HEK293 (cell line): ENCODE results near the gene TCOF1.
A peak's percentile ranks its signal among the peaks of the same experiment; 100 is the strongest.

Experiments
- BCL11A ChIP-seq: fragments of 450-650 bp; formaldehyde crosslinking; IDR thresholded peaks from 2 replicates; pipeline ENCODE4 v1.5.1; 2016; ENCODE audit warnings: low read depth, missing biosample characterization, missing genetic modification characterization
- GLIS2 ChIP-seq: fragments of 450-650 bp; formaldehyde crosslinking; IDR thresholded peaks from 2 replicates; pipeline ENCODE4 v1.5.1; 2016; ENCODE audit warnings: missing biosample characterization, missing genetic modification characterization
- PRDM10 ChIP-seq: fragments of 450-650 bp; formaldehyde crosslinking; IDR thresholded peaks from 2 replicates; pipeline ENCODE4 v1.5.1; 2016; ENCODE audit warnings: missing biosample characterization, missing genetic modification characterization
- YY1 ChIP-seq: fragments of 450-650 bp; formaldehyde crosslinking; IDR thresholded peaks from 2 replicates; pipeline ENCODE4 v1.5.1; 2018; ENCODE audit warnings: missing biosample characterization, missing genetic modification characterization
- ZBTB26 ChIP-seq: fragments of 450-650 bp; formaldehyde crosslinking; optimal IDR thresholded peaks from 2 replicates; pipeline ENCODE3; 2016; ENCODE audit warnings: missing biosample characterization, mild to moderate bottlenecking, missing genetic modification characterization
- ZBTB7A ChIP-seq: fragments of 450-650 bp; formaldehyde crosslinking; IDR thresholded peaks from 2 replicates; pipeline ENCODE4 v1.5.1; 2016; ENCODE audit warnings: low read depth, missing biosample characterization, missing genetic modification characterization
- ZNF16 ChIP-seq: fragments of 450-650 bp; formaldehyde crosslinking; IDR thresholded peaks from 2 replicates; pipeline ENCODE4 v1.5.1; 2016; ENCODE audit warnings: low read depth, missing biosample characterization, missing genetic modification characterization
- ZNF26 ChIP-seq: fragments of 450-650 bp; formaldehyde crosslinking; IDR thresholded peaks from 2 replicates; pipeline ENCODE4 v1.5.1; 2016; ENCODE audit warnings: missing biosample characterization, missing genetic modification characterization
- ZNF341 ChIP-seq: fragments of 450-650 bp; formaldehyde crosslinking; IDR thresholded peaks from 2 replicates; pipeline ENCODE4; 2016; ENCODE audit warnings: low read depth, missing biosample characterization, missing genetic modification characterization
- ZNF354C ChIP-seq: fragments of 450-650 bp; formaldehyde crosslinking; IDR thresholded peaks from 2 replicates; pipeline ENCODE4 v1.5.1; 2016; ENCODE audit warnings: missing biosample characterization, missing genetic modification characterization, low read depth, borderline replicate concordance
- ZNF394 ChIP-seq: fragments of 450-650 bp; formaldehyde crosslinking; IDR thresholded peaks from 2 replicates; pipeline ENCODE4 v1.5.1; 2016; ENCODE audit warnings: missing biosample characterization, missing genetic modification characterization, mild to moderate bottlenecking, moderate library complexity, borderline replicate concordance
- ZNF449 ChIP-seq: fragments of 450-650 bp; formaldehyde crosslinking; IDR thresholded peaks from 2 replicates; pipeline ENCODE4 v1.5.1; 2017; ENCODE audit warnings: missing biosample characterization, mild to moderate bottlenecking, missing genetic modification characterization, moderate library complexity
- ZNF530 ChIP-seq: fragments of 450-650 bp; formaldehyde crosslinking; IDR thresholded peaks from 2 replicates; pipeline ENCODE4 v1.5.1; 2016; ENCODE audit warnings: low read depth, missing biosample characterization, missing genetic modification characterization
- ZNF549 ChIP-seq: fragments of 450-650 bp; IDR thresholded peaks from 2 replicates; pipeline ENCODE4 v1.5.1; 2018; ENCODE audit warnings: missing biosample characterization, missing genetic modification characterization, mild to moderate bottlenecking, inconsistent platforms, moderate library complexity
- ZNF623 ChIP-seq: fragments of 450-650 bp; formaldehyde crosslinking; IDR thresholded peaks from 2 replicates; pipeline ENCODE4 v1.5.1; 2016; ENCODE audit warnings: missing biosample characterization, missing genetic modification characterization
- ZNF701 ChIP-seq: fragments of 450-650 bp; formaldehyde crosslinking; IDR thresholded peaks from 2 replicates; pipeline ENCODE4 v1.5.1; 2016; ENCODE audit warnings: missing biosample characterization, missing genetic modification characterization
- ZNF777 ChIP-seq: fragments of 450-650 bp; formaldehyde crosslinking; IDR thresholded peaks from 2 replicates; pipeline ENCODE4 v1.5.1; 2017; ENCODE audit warnings: missing biosample characterization, missing genetic modification characterization, borderline replicate concordance
- ZXDB ChIP-seq: fragments of 450-650 bp; formaldehyde crosslinking; IDR thresholded peaks from 2 replicates; pipeline ENCODE4 v1.5.1; 2016; ENCODE audit warnings: missing biosample characterization, missing genetic modification characterization
- TF ChIP-seq, protein P1 (sequence below): fragments of 450-650 bp; formaldehyde crosslinking; IDR thresholded peaks from 2 replicates; pipeline ENCODE4 v1.5.1; 2017; ENCODE audit warnings: missing biosample characterization, missing genetic modification characterization
- TF ChIP-seq, protein P2 (sequence below): fragments of 450-650 bp; formaldehyde crosslinking; conservative IDR thresholded peaks from 2 replicates; pipeline ENCODE4 v1.5.1; 2016; ENCODE audit warnings: low read depth, missing biosample characterization, missing genetic modification characterization
- TF ChIP-seq, protein P3 (sequence below): fragments of 450-650 bp; formaldehyde crosslinking; IDR thresholded peaks from 2 replicates; pipeline ENCODE4 v1.5.1; 2016; ENCODE audit warnings: missing biosample characterization, missing genetic modification characterization

Gene TCOF1

GRCh38 chr5:150357326-150358260, at the start of gene TCOF1 (continued):
- TF ChIP-seq ZNF354C (tag by site-specific recombination) (no peak), GLIS2 (tag by site-specific recombination) (peak; percentile 54), ZNF530 (tag by site-specific recombination) (no peak), ZNF701 (no peak), ZBTB7A (tag by site-specific recombination) (peak; percentile 47; the same call in 1 of the 2 replicates), ZNF449 (no peak), ZNF26 (tag by site-specific recombination) (no peak), ZNF16 (no peak), ZNF341 (tag by site-specific recombination) (no peak), ZBTB26 (peak; percentile 97), ZNF549 (tag by site-specific recombination) (no peak), ZNF623 (tag by site-specific recombination) (no peak), BCL11A (tag by site-specific recombination) (no peak), ZXDB (tag by site-specific recombination) (peak; percentile 65), PRDM10 (tag by site-specific recombination) (0 out of 2 replicates have a peak, but pooled peaks have one; percentile 17), ZNF394 (tag by site-specific recombination) (0 out of 2 replicates have a peak, but pooled peaks have one; percentile 12), ZNF777 (no peak), YY1 (peak; percentile 55; the same call in 1 of the 2 replicates)
- TF ChIP-seq, protein P1, sequence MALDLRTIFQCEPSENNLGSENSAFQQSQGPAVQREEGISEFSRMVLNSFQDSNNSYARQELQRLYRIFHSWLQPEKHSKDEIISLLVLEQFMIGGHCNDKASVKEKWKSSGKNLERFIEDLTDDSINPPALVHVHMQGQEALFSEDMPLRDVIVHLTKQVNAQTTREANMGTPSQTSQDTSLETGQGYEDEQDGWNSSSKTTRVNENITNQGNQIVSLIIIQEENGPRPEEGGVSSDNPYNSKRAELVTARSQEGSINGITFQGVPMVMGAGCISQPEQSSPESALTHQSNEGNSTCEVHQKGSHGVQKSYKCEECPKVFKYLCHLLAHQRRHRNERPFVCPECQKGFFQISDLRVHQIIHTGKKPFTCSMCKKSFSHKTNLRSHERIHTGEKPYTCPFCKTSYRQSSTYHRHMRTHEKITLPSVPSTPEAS (tag by site-specific recombination), result no peak
- TF ChIP-seq, protein P2, sequence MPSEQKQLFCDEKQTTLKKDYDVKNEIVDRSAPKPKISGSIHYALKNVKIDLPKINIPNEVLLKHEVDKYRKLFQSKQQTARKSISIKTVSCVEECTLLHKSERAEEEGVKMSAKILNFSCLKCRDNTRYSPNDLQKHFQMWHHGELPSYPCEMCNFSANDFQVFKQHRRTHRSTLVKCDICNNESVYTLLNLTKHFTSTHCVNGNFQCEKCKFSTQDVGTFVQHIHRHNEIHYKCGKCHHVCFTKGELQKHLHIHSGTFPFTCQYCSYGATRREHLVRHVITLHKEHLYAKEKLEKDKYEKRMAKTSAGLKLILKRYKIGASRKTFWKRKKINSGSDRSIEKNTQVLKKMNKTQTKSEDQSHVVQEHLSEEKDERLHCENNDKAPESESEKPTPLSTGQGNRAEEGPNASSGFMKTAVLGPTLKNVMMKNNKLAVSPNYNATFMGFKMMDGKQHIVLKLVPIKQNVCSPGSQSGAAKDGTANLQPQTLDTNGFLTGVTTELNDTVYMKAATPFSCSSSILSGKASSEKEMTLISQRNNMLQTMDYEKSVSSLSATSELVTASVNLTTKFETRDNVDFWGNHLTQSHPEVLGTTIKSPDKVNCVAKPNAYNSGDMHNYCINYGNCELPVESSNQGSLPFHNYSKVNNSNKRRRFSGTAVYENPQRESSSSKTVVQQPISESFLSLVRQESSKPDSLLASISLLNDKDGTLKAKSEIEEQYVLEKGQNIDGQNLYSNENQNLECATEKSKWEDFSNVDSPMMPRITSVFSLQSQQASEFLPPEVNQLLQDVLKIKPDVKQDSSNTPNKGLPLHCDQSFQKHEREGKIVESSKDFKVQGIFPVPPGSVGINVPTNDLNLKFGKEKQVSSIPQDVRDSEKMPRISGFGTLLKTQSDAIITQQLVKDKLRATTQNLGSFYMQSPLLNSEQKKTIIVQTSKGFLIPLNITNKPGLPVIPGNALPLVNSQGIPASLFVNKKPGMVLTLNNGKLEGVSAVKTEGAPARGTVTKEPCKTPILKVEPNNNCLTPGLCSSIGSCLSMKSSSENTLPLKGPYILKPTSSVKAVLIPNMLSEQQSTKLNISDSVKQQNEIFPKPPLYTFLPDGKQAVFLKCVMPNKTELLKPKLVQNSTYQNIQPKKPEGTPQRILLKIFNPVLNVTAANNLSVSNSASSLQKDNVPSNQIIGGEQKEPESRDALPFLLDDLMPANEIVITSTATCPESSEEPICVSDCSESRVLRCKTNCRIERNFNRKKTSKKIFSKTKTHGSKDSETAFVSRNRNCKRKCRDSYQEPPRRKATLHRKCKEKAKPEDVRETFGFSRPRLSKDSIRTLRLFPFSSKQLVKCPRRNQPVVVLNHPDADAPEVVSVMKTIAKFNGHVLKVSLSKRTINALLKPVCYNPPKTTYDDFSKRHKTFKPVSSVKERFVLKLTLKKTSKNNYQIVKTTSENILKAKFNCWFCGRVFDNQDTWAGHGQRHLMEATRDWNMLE (tag by site-specific recombination), result no peak
- TF ChIP-seq, protein P3, sequence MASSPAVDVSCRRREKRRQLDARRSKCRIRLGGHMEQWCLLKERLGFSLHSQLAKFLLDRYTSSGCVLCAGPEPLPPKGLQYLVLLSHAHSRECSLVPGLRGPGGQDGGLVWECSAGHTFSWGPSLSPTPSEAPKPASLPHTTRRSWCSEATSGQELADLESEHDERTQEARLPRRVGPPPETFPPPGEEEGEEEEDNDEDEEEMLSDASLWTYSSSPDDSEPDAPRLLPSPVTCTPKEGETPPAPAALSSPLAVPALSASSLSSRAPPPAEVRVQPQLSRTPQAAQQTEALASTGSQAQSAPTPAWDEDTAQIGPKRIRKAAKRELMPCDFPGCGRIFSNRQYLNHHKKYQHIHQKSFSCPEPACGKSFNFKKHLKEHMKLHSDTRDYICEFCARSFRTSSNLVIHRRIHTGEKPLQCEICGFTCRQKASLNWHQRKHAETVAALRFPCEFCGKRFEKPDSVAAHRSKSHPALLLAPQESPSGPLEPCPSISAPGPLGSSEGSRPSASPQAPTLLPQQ (tag by site-specific recombination), result peak; percentile 51; the same call in 1 of the 2 replicates
